HG03095 (cell line): ENCODE measurements around the gene AUNIP.
A peak's percentile ranks its signal among the peaks of the same experiment; 100 is the strongest.

Source experiments
- ATAC-seq: cut with Tn5 transposase; IDR thresholded peaks from one replicate; pipeline ENCODE4 v1.9.1; 2021; ENCODE audit warnings: moderate library complexity; ENCODE audit not compliant: unreplicated experiment

AUNIP gene

GRCh38 chr1:25811384-25812082, 47.7 kb downstream of the AUNIP start:
- no peak for ATAC-seq

GRCh38 chr1:25810341-25811299, 48.6 kb downstream of the AUNIP start:
- no peak for ATAC-seq

GRCh38 chr1:25809929-25810328, 49.3 kb downstream of the AUNIP start:
- no peak for ATAC-seq

- no peak for ATAC-seq
These were observed 49.9 kb downstream of the AUNIP start for GRCh38 chr1:25809283-25809926.

GRCh38 chr1:25808481-25809244, 50.6 kb downstream of the AUNIP start:
- no peak for ATAC-seq

- no peak for ATAC-seq
These were observed 51.5 kb downstream of the AUNIP start for GRCh38 chr1:25807480-25808390.

- ATAC-seq, result no peak
These were observed 52.8 kb downstream of the AUNIP start for GRCh38 chr1:25806418-25806817.

- ATAC-seq, result no peak
These were observed 53.4 kb downstream of the AUNIP start for GRCh38 chr1:25805863-25806225.

GRCh38 chr1:25804964-25805862, 54.0 kb downstream of the AUNIP start:
- no peak for ATAC-seq

- ATAC-seq, result peak; percentile 46
These were observed 54.9 kb downstream of the AUNIP start for GRCh38 chr1:25804244-25804963.

- ATAC-seq, result no peak
These were observed 55.9 kb downstream of the AUNIP start for GRCh38 chr1:25803368-25803767.

GRCh38 chr1:25802915-25803314, 56.3 kb downstream of the AUNIP start:
- peak; percentile 53 for ATAC-seq

GRCh38 chr1:25800703-25801377, 58.4 kb downstream of the AUNIP start:
- no peak for ATAC-seq

GRCh38 chr1:25799935-25800702, 59.1 kb downstream of the AUNIP start, which contains the start of gene SELENON:
Gene SELENON, plus strand, starts transcription at chr1:25800193. Its CDS starts 38 bp downstream, at chr1:25800231.
- ATAC-seq, result no peak

GRCh38 chr1:25799352-25799934, 59.8 kb downstream of the AUNIP start:
- ATAC-seq, result no peak

- no peak for ATAC-seq
These were observed 60.4 kb downstream of the AUNIP start for GRCh38 chr1:25798666-25799351.
